HG03442 (cell line): ENCODE results near the gene FRK.
"Not testable (repeated sequence)": the region's sequence is repeated elsewhere in the genome, so short reads cannot be mapped to it uniquely, and the experiment has no call there.

Source experiments
- ATAC-seq: cut with Tn5 transposase; IDR thresholded peaks from one replicate; pipeline ENCODE4 v1.9.1; 2021; ENCODE audit warnings: mild to moderate bottlenecking, moderate library complexity; ENCODE audit not compliant: unreplicated experiment

The FRK gene

DNA sequence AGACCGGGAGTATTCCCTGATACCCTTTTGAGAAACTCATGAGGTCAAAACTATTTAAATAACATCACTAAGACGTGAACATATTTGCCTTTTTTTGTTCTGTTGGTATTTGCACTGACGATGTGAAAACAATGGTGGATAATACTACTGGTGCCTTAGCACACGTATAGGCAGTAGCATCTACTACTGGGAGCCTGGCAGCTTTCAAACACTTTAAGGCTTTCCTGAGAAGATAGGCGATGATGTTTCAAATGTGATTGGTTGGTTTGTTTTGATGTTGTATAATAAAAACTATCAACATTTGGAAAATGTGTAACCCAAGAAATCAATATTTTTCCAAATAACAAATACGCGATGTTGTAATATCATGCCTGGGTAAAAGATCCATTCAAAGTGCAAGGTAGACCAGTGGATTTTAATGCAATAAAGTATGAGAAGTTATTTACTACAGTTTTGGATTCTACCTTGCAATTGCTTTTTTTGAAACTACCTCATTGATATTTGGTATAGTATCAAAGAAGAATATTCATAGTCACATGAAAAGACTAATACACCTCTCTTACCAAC, 166.2 kb downstream of the FRK start:
- ATAC-seq, result no peak

DNA sequence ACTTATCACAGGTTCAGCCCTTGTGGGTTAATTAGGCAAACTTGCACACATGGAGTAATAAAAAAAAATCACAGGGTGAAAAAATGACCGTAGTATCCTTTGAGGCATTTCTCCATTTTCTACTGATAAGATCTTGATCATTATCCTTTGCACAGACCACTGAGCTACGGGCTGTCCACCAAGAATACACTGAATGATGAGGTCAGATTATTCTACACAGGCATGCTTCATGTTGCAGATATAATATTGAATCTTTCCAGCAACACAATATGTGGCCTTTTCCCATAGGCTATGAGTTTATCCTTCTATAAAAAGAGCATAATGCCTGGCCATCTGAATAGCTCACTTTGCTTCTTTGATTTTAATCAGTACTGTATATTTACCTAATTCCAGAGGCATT, 168.9 kb downstream of the FRK start:
- ATAC-seq, result no peak

DNA sequence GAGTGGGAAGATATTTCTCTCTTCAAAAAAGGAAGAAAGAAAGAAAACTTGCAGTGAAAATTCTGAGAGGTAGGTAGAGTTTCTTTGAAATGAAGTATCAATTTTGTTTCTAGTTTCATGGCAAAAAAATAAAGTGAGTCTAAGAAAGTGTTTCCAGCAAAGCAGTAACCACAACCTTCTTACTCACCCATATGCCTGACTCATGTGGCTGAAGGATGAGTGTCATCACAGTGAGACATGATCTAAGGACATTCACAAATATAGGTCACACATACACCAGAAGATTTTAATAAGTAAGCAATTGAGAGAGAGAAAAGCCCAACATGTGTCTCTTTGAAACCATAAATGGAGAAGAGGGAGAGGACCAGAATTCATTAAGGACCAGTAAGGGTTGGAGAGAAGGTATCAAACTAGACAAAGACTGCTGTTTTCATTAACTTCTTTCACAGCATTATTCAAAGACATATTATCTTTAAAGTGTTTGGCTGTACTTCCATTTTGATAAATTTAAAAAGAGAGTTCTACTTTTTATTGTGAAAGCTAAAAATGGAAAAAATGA, 169.5 kb downstream of the FRK start:
- ATAC-seq, result peak; percentile 98

DNA sequence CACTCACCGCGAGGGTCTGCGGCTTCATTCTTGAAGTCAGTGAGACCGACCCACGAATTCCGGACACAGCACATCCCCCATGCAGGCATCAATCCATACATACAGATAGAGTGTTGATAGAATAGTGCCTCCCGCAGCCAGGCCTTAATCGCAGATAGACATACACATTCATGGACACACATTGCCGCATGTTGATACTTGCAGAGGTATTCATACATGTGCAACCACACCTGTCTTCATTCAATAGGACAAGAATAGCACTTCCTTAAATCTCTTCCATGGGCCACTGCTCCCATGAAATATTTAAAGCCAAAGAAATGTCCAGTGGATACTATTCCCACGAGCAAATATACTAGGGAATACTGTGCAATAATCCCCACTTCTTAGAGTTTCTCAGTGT, 170.5 kb downstream of the FRK start:
- ATAC-seq, result no peak

DNA sequence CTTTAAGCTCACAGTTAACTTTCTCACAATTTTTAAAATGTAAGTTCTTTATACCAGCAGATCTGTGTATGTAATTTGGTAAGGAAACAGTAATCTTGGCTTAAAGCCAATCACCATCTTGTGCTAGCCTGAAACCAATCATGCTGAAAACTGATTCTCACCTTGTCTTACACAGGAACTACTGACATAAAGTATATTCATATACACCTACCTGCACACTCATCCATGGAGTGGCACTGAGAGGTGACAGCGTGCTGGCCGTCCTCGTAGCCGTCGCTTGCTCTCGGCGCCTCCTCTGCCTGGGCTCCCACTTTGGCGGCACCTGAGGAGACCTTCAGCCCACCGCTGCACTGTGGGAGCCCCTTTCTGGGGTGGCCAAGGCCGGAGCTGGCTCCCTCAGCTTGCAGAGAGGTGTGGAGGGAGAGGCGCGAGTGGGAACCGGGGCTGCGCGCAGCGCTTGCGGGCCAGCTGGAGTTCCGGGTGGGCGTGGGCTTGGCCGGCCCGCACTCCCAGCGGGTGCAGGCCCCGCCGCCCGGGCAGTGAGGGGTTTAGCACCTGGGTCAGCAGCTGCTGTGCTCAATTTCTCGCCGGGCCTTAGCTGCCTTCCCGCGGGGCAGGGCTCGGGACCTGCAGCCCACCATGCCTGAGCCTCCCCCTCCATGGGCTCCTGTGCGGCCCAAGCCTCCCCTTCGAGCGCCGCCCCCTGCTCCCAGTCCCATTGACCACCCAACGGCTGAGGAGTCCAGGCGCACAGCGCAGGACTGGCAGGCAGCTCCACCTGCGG, 171.8 kb downstream of the FRK start:
- ATAC-seq, result not testable (repeated sequence)

DNA sequence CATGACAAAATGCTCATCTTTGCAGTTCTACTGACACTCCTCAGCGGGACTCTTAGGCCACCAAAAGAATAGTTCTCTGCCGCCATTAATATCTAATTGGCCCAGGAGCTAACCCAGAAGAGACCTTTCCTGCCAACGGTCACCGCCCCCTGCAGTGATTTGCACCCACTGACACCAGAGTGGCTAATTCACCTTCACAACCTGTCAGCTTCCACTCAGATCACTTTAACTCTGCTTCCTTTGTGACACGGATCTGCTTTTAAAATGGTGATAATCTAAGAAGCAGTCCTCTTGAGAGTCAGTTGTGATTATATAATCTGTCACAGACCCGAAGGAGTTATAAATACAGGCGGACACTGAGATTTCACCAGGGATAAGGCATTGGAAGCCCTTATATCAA, 172.8 kb downstream of the FRK start:
- no peak for ATAC-seq

DNA sequence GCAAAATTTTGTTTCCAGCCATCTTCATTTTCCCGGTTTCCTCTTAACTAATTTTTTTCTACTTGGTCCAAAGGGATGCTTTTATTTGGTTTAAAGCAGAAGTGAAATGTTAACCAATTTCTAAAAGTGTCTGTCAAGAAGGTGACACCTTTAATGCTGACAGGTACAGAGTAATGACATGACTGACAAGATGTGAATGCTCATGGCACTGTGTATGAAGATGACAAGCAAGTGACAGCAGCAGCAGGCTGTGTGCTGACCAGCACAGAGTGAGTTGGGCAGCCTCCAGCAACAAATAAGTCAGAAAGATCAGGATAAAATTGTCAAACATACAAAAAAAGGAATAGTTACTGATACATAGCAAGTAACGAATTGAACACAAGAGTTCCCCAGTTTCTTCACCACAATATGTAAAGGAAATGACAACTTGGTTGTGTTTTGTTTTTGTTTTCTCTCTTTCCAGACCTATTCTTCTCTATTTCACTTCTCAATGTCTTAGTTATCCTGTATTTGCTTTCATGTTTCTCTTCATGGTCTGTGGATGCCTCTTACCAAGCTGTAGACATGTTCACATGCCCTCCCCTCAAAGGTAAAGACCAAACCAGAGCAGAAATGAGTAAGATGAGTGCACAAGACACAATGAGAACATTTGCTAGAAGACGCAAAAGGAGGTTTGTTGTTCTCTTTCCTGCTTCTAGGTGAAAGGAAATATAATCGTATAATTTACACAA, 174.9 kb downstream of the FRK start:
- peak; percentile 68 for ATAC-seq

DNA sequence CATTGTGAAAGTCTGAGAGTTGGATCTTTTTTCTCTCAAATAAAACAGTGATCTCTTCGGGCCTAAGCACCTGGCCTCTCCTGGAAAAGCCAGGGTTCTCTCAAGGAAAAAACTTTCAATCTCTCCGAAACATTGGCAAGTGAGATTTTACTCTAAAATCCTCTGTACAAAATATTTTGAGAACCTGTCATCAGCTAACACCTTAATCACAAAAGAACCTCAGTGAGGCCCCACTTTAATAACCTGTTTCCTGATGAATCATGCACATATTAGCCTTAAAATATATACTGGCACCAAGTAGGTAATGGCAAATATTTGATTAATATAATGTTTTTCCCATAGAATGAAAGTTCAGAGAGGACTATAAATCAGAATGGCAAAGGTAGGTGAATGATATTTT, 177.9 kb downstream of the FRK start:
- no peak for ATAC-seq

DNA sequence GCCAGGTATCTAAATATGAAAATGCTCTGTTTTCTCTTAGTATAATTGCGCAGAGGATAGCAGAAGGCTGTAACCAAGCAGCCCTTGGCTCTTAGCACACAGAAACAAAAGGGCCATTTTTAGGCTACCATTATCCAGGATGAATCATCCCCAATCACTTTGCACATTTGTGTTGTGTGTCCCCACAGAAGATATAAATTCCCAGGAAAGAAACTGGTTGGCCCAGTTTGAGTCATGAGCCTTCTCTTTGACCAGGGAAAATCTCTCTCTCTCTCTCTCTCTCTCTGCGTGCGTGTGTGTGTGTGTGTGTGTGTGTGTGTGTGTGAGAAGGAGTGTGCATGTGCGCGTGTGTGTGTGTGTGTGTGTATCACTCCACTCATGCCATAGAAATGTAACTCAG, 178.5 kb downstream of the FRK start:
- no peak for ATAC-seq
